Right cardiac atrium (tissue), 5 donors: ENCODE data around the gene SART1. TPM values are rescaled to one million over a fixed set of nuclear protein-coding genes. Genes with fewer than 3 reads are reported as not detected.
"Not testable (repeated sequence)": the region's sequence is repeated elsewhere in the genome, so short reads cannot be mapped to it uniquely, and the experiment has no call there.

Experiments used
- ATAC-seq, 2 donors: fragments of 200-7000 bp; cut with Tn5 transposase; one replicate each; pipeline versions ENCODE4 v1.8.0 to v1.9.1; 2020; ENCODE audit warnings: moderate library complexity in 2 of 2, mild to moderate bottlenecking in 1 of 2
- DNase-seq, 3 donors: peaks; one replicate each; pipeline ENCODE4 v3.0.0-alpha.2; 2020
- H3K27ac ChIP-seq: one replicate; pipeline ENCODE4 v1.5.1; 2013; ENCODE audit warnings: mild to moderate bottlenecking, low read length, control low read depth, moderate library complexity
- H3K27me3 ChIP-seq: one replicate; pipeline ENCODE4 v1.6.1; 2013; ENCODE audit not compliant: control insufficient read depth, insufficient read depth
- H3K4me1 ChIP-seq: one replicate; pipeline ENCODE4 v1.6.1; 2013; ENCODE audit warnings: low read length; ENCODE audit not compliant: control insufficient read depth, insufficient read depth
- H3K4me3 ChIP-seq: one replicate; pipeline ENCODE4 v1.5.1; 2013; ENCODE audit warnings: low read length, control low read depth
- H3K9me3 ChIP-seq: one replicate; pipeline ENCODE4 v1.6.1; 2013; ENCODE audit warnings: low read length; ENCODE audit not compliant: control insufficient read depth
- WGBS: extraction: QIAGEN DNeasy Blood & Tissue Kit; methylation state at CpG from one replicate; pipeline ENCODE4 v1.1.7; 2013; 5-methylcytosine and 5-hydroxymethylcytosine counted together
- intact Hi-C, 4 donors: fragments of 100-400 bp; cut with DNase I; formaldehyde crosslinking; loops; one replicate each; pipeline versions ENCODE4 v1.11.0 to v1.14.0; 2022 to 2023
- polyA plus RNA-seq: library from polyadenylated mRNA; stranded (reverse); fragments of 200-250 nt; gene quantifications from one replicate; pipeline ENCODE4 v1.2.3, GENCODE V29; 2013
- total RNA-seq, 4 donors: library from RNA; stranded (reverse); fragmentation: NEBNext Ultra II Directional; extraction: Animal tissue kit (Norgen Biotek cat#: 25700); gene quantifications; one replicate each; pipeline ENCODE4 v1.2.1, GENCODE V29; 2021
- donor health status: healthy with polysubstance abuse.
- donor health status: DM: no; HTN: yes; CAD: no.
- donor health status: DM: no; HTN: no; CAD: no.
- donor health status: DM: no; HTN: yes; CAD: no; lungs with severe emphysema.
- donor health status: DM: yes; HTN: yes; CAD: no.

The SART1 gene
- total and polyA plus RNA-seq, 5 donors = 34.3 to 41.7 (median 38.2) TPM

GRCh38 chr11:65951641-65952040 lies 9.9 kb upstream of the SART1 start:
- H3K9me3 ChIP-seq, H3K27ac ChIP-seq, H3K4me3 ChIP-seq, H3K27me3 ChIP-seq, intact Hi-C loops, ATAC-seq, DNase-seq, H3K4me1 ChIP-seq: not testable (repeated sequence)
- WGBS = 58% methylated on average over 3 of the region's 3 CpGs

GRCh38 chr11:65952052-65952521 lies 9.4 kb upstream of the SART1 start:
- H3K27ac ChIP-seq = no peak overlapping the region
- H3K4me1 ChIP-seq = no peaks in the 10 kb centered on the region
- intact Hi-C loops = no loop called here
- ATAC-seq (no peak), DNase-seq (no peak)
- H3K27me3 ChIP-seq = no peaks in the 10 kb centered on the region
- 65% methylated on average over 6 of the region's 6 CpGs for WGBS
- no peaks in the 10 kb centered on the region for H3K9me3 ChIP-seq
- H3K4me3 ChIP-seq = no peak overlapping the region

GRCh38 chr11:65953471-65953870 lies 8.1 kb upstream of the SART1 start:
- WGBS = 83% methylated on average over 20 of the region's 20 CpGs
- DNase-seq (no peak), ATAC-seq (peak in 1 of 2 donors; percentile 42)
- H3K4me1 ChIP-seq = no peaks in the 10 kb centered on the region
- H3K27ac ChIP-seq = no peak overlapping the region
- H3K9me3 ChIP-seq = no peaks in the 10 kb centered on the region
- H3K4me3 ChIP-seq = no peak overlapping the region
- no peaks in the 10 kb centered on the region for H3K27me3 ChIP-seq
- intact Hi-C loops = no loop called here

- H3K27me3 ChIP-seq = no peaks in the 10 kb centered on the region
- H3K4me3 ChIP-seq = no peak overlapping the region
- 73% methylated on average over 8 of the region's 8 CpGs for WGBS
- no peak for DNase-seq
- H3K27ac ChIP-seq = no peak overlapping the region
- no peak for ATAC-seq
- H3K9me3 ChIP-seq = no peaks in the 10 kb centered on the region
- intact Hi-C loops = no loop called here
- H3K4me1 ChIP-seq = no peaks in the 10 kb centered on the region
Measured at GRCh38 chr11:65954771-65955170, 6.8 kb upstream of the SART1 start.

- ATAC-seq (no peak), DNase-seq (no peak)
- H3K9me3 ChIP-seq = no peaks in the 10 kb centered on the region
- peaks cover 6% of the 10 kb centered on the region for H3K4me1 ChIP-seq
- no peaks in the 10 kb centered on the region for H3K27me3 ChIP-seq
- no peak overlapping the region for H3K4me3 ChIP-seq
- no peak overlapping the region for H3K27ac ChIP-seq
- intact Hi-C loops = no loop called here
- WGBS = 61% methylated on average over 4 of the region's 4 CpGs
Measured at GRCh38 chr11:65958291-65958690, 3.2 kb upstream of the SART1 start.

- Histone ChIP-seq H3K27me3 (no peaks in the 10 kb centered on the region), H3K4me3 (no peak overlapping the region), H3K4me1 (peaks cover 6% of the 10 kb centered on the region), H3K9me3 (no peaks in the 10 kb centered on the region), H3K27ac (no peak overlapping the region)
- ATAC-seq (no peak), DNase-seq (no peak)
- intact Hi-C loops = no loop called here
- 68% methylated on average over 17 of the region's 17 CpGs for WGBS
Measured at GRCh38 chr11:65958774-65959420, 2.6 kb upstream of the SART1 start.

GRCh38 chr11:65960824-65961266 lies 689 bp upstream of the SART1 start:
- no peaks in the 10 kb centered on the region for H3K9me3 ChIP-seq
- DNase-seq = no peak
- intact Hi-C loops = loop anchor here in 2 of 4 donors (5.0 to 10.0 kb wide), 2 partner anchors 74 to 76 kb away; partner anchors contain the start of gene FIBP (in 2 of the 2)
- H3K27ac ChIP-seq = peak overlapping the region; percentile 94
- H3K4me1 ChIP-seq = peaks cover 6% of the 10 kb centered on the region
- no peak for ATAC-seq
- peak overlapping the region; percentile 89 for H3K4me3 ChIP-seq
- no peaks in the 10 kb centered on the region for H3K27me3 ChIP-seq
- 57% methylated on average over 16 of the region's 16 CpGs for WGBS

GRCh38 chr11:65962141-65962564 lies 619 bp downstream of the SART1 start:
- Histone ChIP-seq H3K27me3 (no peaks in the 10 kb centered on the region), H3K9me3 (no peaks in the 10 kb centered on the region), H3K27ac (no peak overlapping the region), H3K4me3 (peak overlapping the region; percentile 89), H3K4me1 (peaks cover 6% of the 10 kb centered on the region)
- no peak for DNase-seq
- intact Hi-C loops = loop anchor here in 2 of 4 donors (5.0 to 10.0 kb wide), 2 partner anchors 75 to 77 kb away; partner anchors contain the start of gene FIBP (in 2 of the 2)
- 6% methylated on average over 13 of the region's 13 CpGs for WGBS
- ATAC-seq = no peak

GRCh38 chr11:65964906-65965305 lies 3.4 kb downstream of the SART1 start:
- intact Hi-C loops = loop anchor here in 3 of 4 donors (5.0 to 10.0 kb wide), 3 partner anchors 37 to 80 kb away; partner anchors contain the start of genes FIBP (in 2 of the 3), BANF1 (in 1 of the 3) and EIF1AD (in 1 of the 3)
- no peak for ATAC-seq
- no peak overlapping the region for H3K27ac ChIP-seq

GRCh38 chr11:65965986-65966762 lies 4.6 kb downstream of the SART1 start:
- ATAC-seq (no peak), DNase-seq (peak in 1 of 3 donors; percentile 47)
- intact Hi-C loops = loop anchor here in 2 of 4 donors (5.0 to 10.0 kb wide), 2 partner anchors 36 to 81 kb away; partner anchors contain the start of genes BANF1 (in 1 of the 2), EIF1AD (in 1 of the 2) and FIBP (in 1 of the 2)
- no peak overlapping the region for H3K4me3 ChIP-seq
- WGBS = 93% methylated on average over 36 of the region's 36 CpGs
- no peaks in the 10 kb centered on the region for H3K27me3 ChIP-seq
- H3K9me3 ChIP-seq = no peaks in the 10 kb centered on the region
- H3K4me1 ChIP-seq = peaks cover 6% of the 10 kb centered on the region
- H3K27ac ChIP-seq = no peak overlapping the region

More at GRCh38 chr11:65964906-65965305, 3.4 kb downstream of the SART1 start:
- DNase-seq = peak in 1 of 3 donors; percentile 51
- no peak overlapping the region for H3K4me3 ChIP-seq
- peaks cover 6% of the 10 kb centered on the region for H3K4me1 ChIP-seq
- 89% methylated on average over 10 of the region's 10 CpGs for WGBS
- H3K27me3 ChIP-seq = no peaks in the 10 kb centered on the region
- H3K9me3 ChIP-seq = no peaks in the 10 kb centered on the region
